ENCODE measurements around the gene RPTOR.

RPTOR gene

GRCh38 chr17:80826955-80827645 is 282.5 kb downstream of the RPTOR start:
- no peak for DNase-seq (ENCODE audit: extremely low spot score)
- ChIA-PET CTCF (interaction anchor here (1.1 to 2.2 kb wide), 3 partner anchors 11 to 52 kb away, joined by 3 to 9 read pairs (median 3); no protein-coding TSS in a partner anchor), POLR2A (interaction anchor here (0.5 kb wide), 1 partner anchor 71 kb away, joined by 3 read pairs; no protein-coding TSS in a partner anchor)
- no peak for TF ChIP-seq CTCF (IDR thresholded peaks at IDR 0.05; ENCODE audit: control extremely low read depth, extremely low read depth, low read depth, missing control alignments)

GRCh38 chr17:80827646-80828643 is 283.3 kb downstream of the RPTOR start:
- POLR2A ChIA-PET, result no interaction called here

GRCh38 chr17:80829166-80829813 is 284.7 kb downstream of the RPTOR start:
- POLR2A ChIA-PET, result no interaction called here
- TF ChIP-seq CTCF (IDR thresholded peaks at IDR 0.05; ENCODE audit: control extremely low read depth, extremely low read depth, low read depth, missing control alignments), result no peak
- CTCF ChIA-PET, result no interaction called here
- DNase-seq (ENCODE audit: extremely low spot score), result no peak

More at GRCh38 chr17:80827646-80828643, 283.3 kb downstream of the RPTOR start:
- no peak for DNase-seq (ENCODE audit: extremely low spot score)
- no peak for TF ChIP-seq CTCF (IDR thresholded peaks at IDR 0.05; ENCODE audit: control extremely low read depth, extremely low read depth, low read depth, missing control alignments)
- CTCF ChIA-PET, result interaction anchor here (1.1 to 2.2 kb wide), 3 partner anchors 12 to 53 kb away, joined by 3 to 9 read pairs (median 3); no protein-coding TSS in a partner anchor

GRCh38 chr17:80830020-80830780 is 285.6 kb downstream of the RPTOR start:
- TF ChIP-seq CTCF (IDR thresholded peaks at IDR 0.05; ENCODE audit: control extremely low read depth, extremely low read depth, low read depth, missing control alignments), result no peak
- CTCF ChIA-PET, result no interaction called here
- POLR2A ChIA-PET, result no interaction called here
- DNase-seq (ENCODE audit: extremely low spot score), result no peak

- DNase-seq (ENCODE audit: extremely low spot score), result no peak
- CTCF ChIA-PET, result no interaction called here
- POLR2A ChIA-PET, result no interaction called here
- TF ChIP-seq CTCF (IDR thresholded peaks at IDR 0.05; ENCODE audit: control extremely low read depth, extremely low read depth, low read depth, missing control alignments), result no peak
These were observed 286.9 kb downstream of the RPTOR start for GRCh38 chr17:80831491-80831890.

Measured in GM10248 (cell line).